Upper lobe of left lung (tissue), 4 donors: ENCODE data around the gene MAD1L1.

ENCODE experiments used
- CTCF ChIP-seq, 6 experiments: fragments of 450-650 bp in 4 of 6; fragments of 200-600 bp in 2 of 6; sonication (generic) in 2 of 6; IDR thresholded peaks; one replicate each; pipeline ENCODE4 v1.5.1; 2016 to 2019; ENCODE audit warnings: antibody characterized with exemption in 6 of 6
- EP300 ChIP-seq, 4 donors: sonication (generic); formaldehyde crosslinking; IDR thresholded peaks; one replicate each; pipeline ENCODE4 v1.5.1; 2017; ENCODE audit warnings: antibody characterized with exemption in 4 of 4, control low read depth in 2 of 4
- POLR2A ChIP-seq, 4 donors: fragments of 450-650 bp; IDR thresholded peaks; one replicate each; pipeline ENCODE4 v1.5.1; 2016 to 2017; ENCODE audit warnings: antibody characterized with exemption in 4 of 4, mild to moderate bottlenecking in 2 of 4

GRCh38 chr7:1867370-1868260 is 365.1 kb downstream of the MAD1L1 start:
- no peak for TF ChIP-seq CTCF (IDR thresholded peaks at IDR 0.05)
- TF ChIP-seq EP300 (IDR thresholded peaks at IDR 0.05) = no peak
- TF ChIP-seq POLR2A (IDR thresholded peaks at IDR 0.05) = no peak
